Measurements from ENCODE around the gene MAPK12.
A peak's percentile ranks its signal among the peaks of the same experiment; 100 is the strongest.

The MAPK12 gene

GRCh38 chr22:50305393-50305922, 44.0 kb upstream of the MAPK12 start:
- H3K36me3 ChIP-seq (ENCODE audit: control insufficient read depth, insufficient read depth, low read length): peaks cover 34% of the 10 kb centered on the region
- no peaks in the 10 kb centered on the region for H3K9me3 ChIP-seq (ENCODE audit: control insufficient read depth, low read length)
- WGBS, 2 experiments (ENCODE audit: insufficient coverage in 2 of 2): 92 to 93% methylated on average over 7 to 10 of the region's 14 CpGs
- peak overlapping the region; percentile 79 for H3K4me3 ChIP-seq (ENCODE audit: extremely low read depth, insufficient read depth, low read length, poor library complexity, severe bottlenecking)
- peaks cover 52% of the 10 kb centered on the region for H3K4me1 ChIP-seq (ENCODE audit: control insufficient read depth, insufficient read depth, low read length, poor library complexity, severe bottlenecking)
- peak overlapping the region; percentile 32 for H3K27ac ChIP-seq (ENCODE audit: low read depth, low read length, severe bottlenecking)

- H3K27ac ChIP-seq (ENCODE audit: low read depth, low read length, severe bottlenecking): no peak overlapping the region
- peaks cover 34% of the 10 kb centered on the region for H3K36me3 ChIP-seq (ENCODE audit: control insufficient read depth, insufficient read depth, low read length)
- no peak overlapping the region for H3K4me3 ChIP-seq (ENCODE audit: extremely low read depth, insufficient read depth, low read length, poor library complexity, severe bottlenecking)
- WGBS, 2 experiments (ENCODE audit: insufficient coverage in 2 of 2): 91% methylated on average over 15 to 18 of the region's 22 CpGs
- H3K9me3 ChIP-seq (ENCODE audit: control insufficient read depth, low read length): no peaks in the 10 kb centered on the region
- peaks cover 52% of the 10 kb centered on the region for H3K4me1 ChIP-seq (ENCODE audit: control insufficient read depth, insufficient read depth, low read length, poor library complexity, severe bottlenecking)
Measured at GRCh38 chr22:50304528-50305392, 43.3 kb upstream of the MAPK12 start.

GRCh38 chr22:50303848-50304527, 42.5 kb upstream of the MAPK12 start:
- 76% methylated on average over 10 to 11 of the region's 11 CpGs for WGBS, 2 experiments (ENCODE audit: insufficient coverage in 2 of 2)
- Histone ChIP-seq H3K4me1 (ENCODE audit: control insufficient read depth, insufficient read depth, low read length, poor library complexity, severe bottlenecking) (peaks cover 55% of the 10 kb centered on the region), H3K4me3 (ENCODE audit: extremely low read depth, insufficient read depth, low read length, poor library complexity, severe bottlenecking) (no peak overlapping the region), H3K27ac (ENCODE audit: low read depth, low read length, severe bottlenecking) (peak overlapping the region; percentile 16), H3K36me3 (ENCODE audit: control insufficient read depth, insufficient read depth, low read length) (peaks cover 34% of the 10 kb centered on the region), H3K9me3 (ENCODE audit: control insufficient read depth, low read length) (no peaks in the 10 kb centered on the region)

- Histone ChIP-seq H3K4me3 (ENCODE audit: extremely low read depth, insufficient read depth, low read length, poor library complexity, severe bottlenecking) (no peak overlapping the region), H3K4me1 (ENCODE audit: control insufficient read depth, insufficient read depth, low read length, poor library complexity, severe bottlenecking) (peaks cover 53% of the 10 kb centered on the region), H3K36me3 (ENCODE audit: control insufficient read depth, insufficient read depth, low read length) (peaks cover 34% of the 10 kb centered on the region), H3K27ac (ENCODE audit: low read depth, low read length, severe bottlenecking) (peak overlapping the region; percentile 16), H3K9me3 (ENCODE audit: control insufficient read depth, low read length) (no peaks in the 10 kb centered on the region)
- 90 to 96% methylated on average over 6 to 7 of the region's 7 CpGs for WGBS, 2 experiments (ENCODE audit: insufficient coverage in 2 of 2)
Measured at GRCh38 chr22:50303515-50303847, 42.0 kb upstream of the MAPK12 start.

GRCh38 chr22:50302564-50302963, 41.1 kb upstream of the MAPK12 start:
- 83 to 86% methylated on average over 1 to 2 of the region's 5 CpGs for WGBS, 2 experiments (ENCODE audit: insufficient coverage in 2 of 2)
- H3K36me3 ChIP-seq (ENCODE audit: control insufficient read depth, insufficient read depth, low read length): peaks cover 34% of the 10 kb centered on the region
- no peak overlapping the region for H3K4me3 ChIP-seq (ENCODE audit: extremely low read depth, insufficient read depth, low read length, poor library complexity, severe bottlenecking)
- H3K9me3 ChIP-seq (ENCODE audit: control insufficient read depth, low read length): no peaks in the 10 kb centered on the region
- peaks cover 45% of the 10 kb centered on the region for H3K4me1 ChIP-seq (ENCODE audit: control insufficient read depth, insufficient read depth, low read length, poor library complexity, severe bottlenecking)
- H3K27ac ChIP-seq (ENCODE audit: low read depth, low read length, severe bottlenecking): no peak overlapping the region

GRCh38 chr22:50302041-50302541, 40.6 kb upstream of the MAPK12 start:
- WGBS, 2 experiments (ENCODE audit: insufficient coverage in 2 of 2): 89 to 91% methylated on average over 6 to 9 of the region's 9 CpGs
- H3K4me3 ChIP-seq (ENCODE audit: extremely low read depth, insufficient read depth, low read length, poor library complexity, severe bottlenecking): no peak overlapping the region
- peaks cover 45% of the 10 kb centered on the region for H3K4me1 ChIP-seq (ENCODE audit: control insufficient read depth, insufficient read depth, low read length, poor library complexity, severe bottlenecking)
- no peak overlapping the region for H3K27ac ChIP-seq (ENCODE audit: low read depth, low read length, severe bottlenecking)
- H3K9me3 ChIP-seq (ENCODE audit: control insufficient read depth, low read length): no peaks in the 10 kb centered on the region
- peaks cover 34% of the 10 kb centered on the region for H3K36me3 ChIP-seq (ENCODE audit: control insufficient read depth, insufficient read depth, low read length)

- 96 to 97% methylated on average over 13 to 16 of the region's 17 CpGs for WGBS, 2 experiments (ENCODE audit: insufficient coverage in 2 of 2)
- no peak overlapping the region for H3K27ac ChIP-seq (ENCODE audit: low read depth, low read length, severe bottlenecking)
Measured at GRCh38 chr22:50301581-50301991, 40.1 kb upstream of the MAPK12 start.

GRCh38 chr22:50300620-50301257, 39.3 kb upstream of the MAPK12 start:
- H3K4me1 ChIP-seq (ENCODE audit: control insufficient read depth, insufficient read depth, low read length, poor library complexity, severe bottlenecking): peaks cover 43% of the 10 kb centered on the region
- no peak overlapping the region for H3K27ac ChIP-seq (ENCODE audit: low read depth, low read length, severe bottlenecking)
- H3K36me3 ChIP-seq (ENCODE audit: control insufficient read depth, insufficient read depth, low read length): peaks cover 34% of the 10 kb centered on the region
- whole genome bisulfite sequencing, 2 experiments (ENCODE audit: insufficient coverage in 2 of 2): 75 to 81% methylated on average over 9 to 13 of the region's 14 CpGs
- H3K4me3 ChIP-seq (ENCODE audit: extremely low read depth, insufficient read depth, low read length, poor library complexity, severe bottlenecking): no peak overlapping the region
- H3K9me3 ChIP-seq (ENCODE audit: control insufficient read depth, low read length): no peaks in the 10 kb centered on the region

More at GRCh38 chr22:50301581-50301991, 40.1 kb upstream of the MAPK12 start:
- Histone ChIP-seq H3K9me3 (ENCODE audit: control insufficient read depth, low read length) (no peaks in the 10 kb centered on the region), H3K36me3 (ENCODE audit: control insufficient read depth, insufficient read depth, low read length) (peaks cover 34% of the 10 kb centered on the region), H3K4me3 (ENCODE audit: extremely low read depth, insufficient read depth, low read length, poor library complexity, severe bottlenecking) (no peak overlapping the region), H3K4me1 (ENCODE audit: control insufficient read depth, insufficient read depth, low read length, poor library complexity, severe bottlenecking) (peaks cover 45% of the 10 kb centered on the region)

- Histone ChIP-seq H3K4me1 (ENCODE audit: control insufficient read depth, insufficient read depth, low read length, poor library complexity, severe bottlenecking) (peaks cover 37% of the 10 kb centered on the region), H3K4me3 (ENCODE audit: extremely low read depth, insufficient read depth, low read length, poor library complexity, severe bottlenecking) (peak overlapping the region; percentile 24), H3K27ac (ENCODE audit: low read depth, low read length, severe bottlenecking) (no peak overlapping the region), H3K36me3 (ENCODE audit: control insufficient read depth, insufficient read depth, low read length) (peaks cover 32% of the 10 kb centered on the region), H3K9me3 (ENCODE audit: control insufficient read depth, low read length) (no peaks in the 10 kb centered on the region)
- 10 to 14% methylated on average over 67 to 90 of the region's 93 CpGs for WGBS, 2 experiments (ENCODE audit: insufficient coverage in 2 of 2)
Measured at GRCh38 chr22:50299785-50300619, 38.5 kb upstream of the MAPK12 start.

Measured in mesodermal cell (in vitro differentiated cells).